Activated effector memory CD4-positive, alpha-beta T cell treated with anti-CD3 and anti-CD28 coated beads, Interleukin-2, amount 50 U/mL, for 16 hours (primary cell): ENCODE results near the gene DMXL1.

Source experiments
- DNase-seq: peaks from one replicate; pipeline ENCODE4 v3.0.0-alpha.2; 2020

Gene DMXL1

DNA sequence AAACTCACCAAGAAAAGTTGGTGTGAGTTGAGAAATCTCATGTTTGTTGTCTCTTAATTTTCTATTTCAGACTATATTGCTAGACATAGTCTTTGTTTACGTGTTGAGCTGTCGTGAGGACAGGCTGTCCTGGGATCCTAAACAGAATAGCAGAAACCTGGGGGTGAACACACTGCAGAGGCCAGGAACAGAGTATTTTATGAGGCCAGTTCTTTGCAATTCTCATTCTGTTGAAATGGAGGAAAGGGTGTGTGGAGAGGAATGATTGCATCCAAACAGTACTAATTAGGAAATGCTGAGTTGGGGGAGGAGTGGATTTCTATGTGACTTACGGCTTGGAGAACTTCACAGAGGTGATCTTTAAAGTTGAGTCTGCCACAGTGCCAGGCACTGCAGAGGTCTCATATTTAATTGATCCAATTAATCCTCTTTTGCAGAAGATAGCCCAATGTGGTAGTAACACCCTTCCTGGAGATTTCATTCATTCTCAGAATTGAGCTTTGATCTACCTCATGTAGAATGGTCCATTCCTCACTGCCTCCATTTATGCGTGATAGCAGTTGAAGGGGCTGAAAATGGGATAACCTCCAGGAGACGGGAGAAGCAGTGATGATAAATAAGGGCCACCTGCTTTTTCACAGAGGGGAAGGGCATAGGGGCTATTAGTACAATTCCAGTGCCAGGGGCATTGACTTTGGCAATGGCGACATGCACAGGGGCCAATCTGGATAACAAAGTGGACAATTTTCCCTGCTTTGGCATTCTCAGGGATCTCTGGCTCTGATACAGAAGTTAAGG is 200.3 kb downstream of the DMXL1 start:
- DNase-seq = no peak

DNA sequence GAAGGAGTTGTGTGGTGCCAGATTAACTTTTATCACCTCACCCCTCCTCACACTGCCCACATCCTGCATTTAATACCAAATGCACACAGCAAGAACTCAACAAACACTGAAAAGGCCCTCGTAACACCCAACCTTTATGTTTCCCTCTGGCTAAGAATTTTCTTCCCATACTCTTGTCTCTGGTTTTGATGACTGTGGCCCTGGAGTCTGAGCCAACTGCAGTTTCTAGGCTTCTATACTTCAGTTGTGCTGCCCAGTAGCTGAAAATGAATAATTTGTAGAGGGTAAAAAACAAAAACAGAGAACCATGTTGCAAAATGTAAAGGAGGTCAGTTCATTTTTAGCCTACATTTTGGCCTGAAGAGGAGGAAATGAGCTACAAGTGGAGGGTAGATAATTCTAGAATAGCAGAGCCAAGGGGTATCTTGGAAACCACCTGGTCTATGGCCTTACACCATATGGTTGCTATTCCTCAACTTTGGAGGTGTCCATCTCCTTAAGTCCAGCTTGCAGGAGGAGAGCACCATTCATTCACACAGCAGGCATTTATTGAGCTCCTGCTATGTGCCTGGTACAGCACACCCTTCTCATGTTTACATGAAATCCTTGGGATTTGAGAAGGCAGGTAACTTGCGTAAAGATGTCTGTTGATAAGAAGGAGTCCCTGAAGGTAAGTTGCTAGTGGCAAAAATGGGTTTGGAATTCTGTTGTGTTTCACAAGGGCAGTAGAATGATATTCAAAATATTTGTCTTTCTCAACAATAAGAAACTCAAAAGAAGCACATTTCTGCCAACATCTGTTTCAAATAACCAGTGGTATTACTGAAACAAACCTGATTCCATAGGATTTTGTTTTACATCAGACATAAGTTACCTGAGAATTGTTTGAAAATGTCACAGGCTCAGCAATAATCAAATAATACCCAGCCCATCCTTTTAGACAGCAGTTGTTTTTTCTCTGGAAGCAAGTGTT is 201.2 kb downstream of the DMXL1 start:
- DNase-seq = no peak

DNA sequence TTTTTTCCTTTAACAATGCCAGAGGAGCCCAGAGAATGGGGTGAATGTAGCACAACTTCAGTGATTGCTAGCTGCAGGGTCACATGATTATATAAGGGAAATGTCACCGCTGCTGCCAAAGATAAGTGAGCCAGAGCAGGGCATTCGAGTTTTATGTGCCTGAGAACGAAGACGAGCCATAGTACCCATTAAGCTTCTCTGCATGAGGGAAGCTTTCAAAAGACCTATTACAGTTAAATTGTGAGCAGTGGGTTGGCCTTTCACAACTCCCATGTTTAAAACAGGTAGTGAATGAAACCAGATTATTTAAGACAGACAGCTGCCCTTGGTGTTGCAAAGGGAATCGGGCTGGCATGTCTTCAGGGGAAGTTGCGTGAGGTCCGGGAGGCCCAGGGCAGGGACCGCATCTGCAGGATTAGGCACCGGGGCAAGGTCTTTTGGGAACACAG is 202.5 kb downstream of the DMXL1 start:
- peak; percentile 67 for DNase-seq

DNA sequence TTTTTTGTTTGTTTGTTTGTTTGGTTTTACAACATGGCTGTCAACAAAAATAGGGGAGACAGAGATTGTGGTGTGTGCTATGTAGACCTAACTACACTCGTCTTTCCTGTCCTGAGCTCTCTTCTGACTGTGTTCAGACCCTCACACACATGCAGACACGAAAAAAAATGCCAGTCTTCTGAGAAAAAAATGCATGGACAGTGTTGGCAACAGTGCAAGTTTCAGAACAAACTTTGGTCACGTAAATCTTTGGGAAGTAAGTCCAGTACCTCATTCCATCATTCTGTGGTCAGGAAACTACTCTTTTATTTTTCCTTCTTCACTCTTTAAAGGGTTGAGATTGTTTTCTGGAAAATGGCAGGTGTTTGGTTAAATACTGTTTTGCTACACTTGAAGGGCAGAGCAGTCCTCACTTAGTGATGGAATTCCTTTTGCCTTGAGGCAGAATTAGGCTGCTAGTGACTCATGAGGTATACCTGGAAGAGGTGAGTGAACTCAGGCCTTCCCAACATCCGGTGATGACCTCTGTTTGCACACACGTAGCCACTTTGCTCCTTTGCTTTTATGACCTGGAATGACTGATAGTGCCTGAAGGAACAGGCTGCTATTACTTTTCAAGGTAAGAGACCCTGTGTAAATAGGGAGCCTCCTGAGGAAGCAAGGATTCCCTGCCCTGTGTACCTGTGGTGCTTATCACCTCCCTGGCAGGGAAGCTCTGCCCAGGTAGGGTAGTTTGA is 203.3 kb downstream of the DMXL1 start:
- peak; percentile 67 for DNase-seq

DNA sequence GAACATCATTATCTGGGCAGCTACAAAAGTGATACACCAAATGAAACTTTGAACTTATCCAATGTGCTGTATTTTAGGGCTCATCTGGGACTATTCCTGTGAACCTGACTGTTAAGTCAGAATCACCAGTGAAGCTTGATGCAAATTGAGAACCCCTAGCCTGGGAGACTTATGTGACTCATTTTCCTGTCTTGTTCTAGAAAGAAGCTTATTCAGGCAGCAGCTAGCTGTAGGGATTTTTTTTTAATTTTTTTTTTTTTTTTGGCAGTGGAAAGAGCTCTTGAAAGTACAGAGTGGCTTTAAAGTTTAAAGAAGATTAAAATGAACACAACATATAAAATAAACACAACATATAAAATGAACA is 203.9 kb downstream of the DMXL1 start:
- DNase-seq = no peak

DNA sequence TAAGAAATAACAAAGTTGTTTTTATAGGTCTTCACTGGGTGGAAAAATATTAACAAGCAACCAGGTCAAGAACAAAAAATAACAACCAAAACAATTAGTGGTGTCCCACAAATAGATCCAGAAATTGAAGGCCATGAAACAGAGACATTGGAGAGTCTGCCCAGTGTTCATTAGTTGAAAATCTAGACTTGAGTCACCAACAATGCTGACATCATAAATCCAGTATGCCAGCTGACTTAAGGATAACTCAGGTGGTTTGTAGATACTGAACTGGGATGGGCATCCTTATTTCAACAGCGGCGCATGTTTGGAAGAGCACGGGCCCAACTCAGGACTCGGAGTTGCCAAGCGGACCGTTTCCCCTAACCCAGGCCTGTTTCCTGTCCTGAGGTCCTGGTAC is 204.3 kb downstream of the DMXL1 start:
- DNase-seq = no peak

DNA sequence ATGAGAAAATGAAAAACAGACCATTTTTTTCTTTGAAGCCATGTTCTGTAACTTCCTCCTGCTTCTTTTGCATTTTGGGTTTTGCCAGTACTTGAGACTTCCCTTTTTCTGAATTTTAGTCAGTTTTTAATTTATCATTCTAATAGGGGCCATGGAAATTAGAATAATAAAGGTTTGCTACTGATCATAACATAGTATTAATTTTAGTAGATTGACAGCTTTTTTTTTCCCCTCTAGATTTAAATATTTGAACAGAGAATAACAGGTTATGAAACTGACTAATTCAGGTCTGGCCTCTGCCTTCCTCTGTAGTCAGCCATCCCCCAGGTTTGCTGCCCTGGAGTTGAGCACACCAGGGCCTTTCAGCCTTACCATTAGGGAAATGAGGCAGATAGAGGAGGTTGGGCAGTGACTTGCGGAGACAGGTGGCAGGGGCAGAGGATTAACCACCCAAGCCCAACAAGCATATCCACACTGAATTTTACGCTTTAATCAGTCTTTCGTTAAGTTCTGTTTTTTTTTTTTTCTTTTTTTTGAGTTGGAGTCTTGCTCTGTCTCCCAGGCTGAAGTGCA is 204.8 kb downstream of the DMXL1 start:
- peak; percentile 78 for DNase-seq

DNA sequence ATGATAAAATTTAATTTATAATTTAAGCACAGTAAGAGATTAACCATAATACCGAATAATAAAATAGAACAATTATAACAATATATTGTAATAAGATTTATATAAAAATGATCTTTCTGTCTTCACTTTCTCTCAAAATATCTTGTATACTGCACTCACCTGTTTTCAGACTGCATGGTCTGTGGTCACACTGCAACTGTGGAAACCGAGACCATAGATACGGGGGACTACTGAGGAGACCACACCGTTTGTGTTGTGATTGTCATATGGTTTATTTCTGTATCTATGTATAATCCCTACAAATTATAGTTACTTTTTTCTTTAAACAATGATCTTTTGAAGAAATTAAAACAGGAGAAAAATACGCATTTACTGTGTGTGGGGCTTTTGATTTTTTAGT is 206.1 kb downstream of the DMXL1 start:
- DNase-seq = no peak

DNA sequence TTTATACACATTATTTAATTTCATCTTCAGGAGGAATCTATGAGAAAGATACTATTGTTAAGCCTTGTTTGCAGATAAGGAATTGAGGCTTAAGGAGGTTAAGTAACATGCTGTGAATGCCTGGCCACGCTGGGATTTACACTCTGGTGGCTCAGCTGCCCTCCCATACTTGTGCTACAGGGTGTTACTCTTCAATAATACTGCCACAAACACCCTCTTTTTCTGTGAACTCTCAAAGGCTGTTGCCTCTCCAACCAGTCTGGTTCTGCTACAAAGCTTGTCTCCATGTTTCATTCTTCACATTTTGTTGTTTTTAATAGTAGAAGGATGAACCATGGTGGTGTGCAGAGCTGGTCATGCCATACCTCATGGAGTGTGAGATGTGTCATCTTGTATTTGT is 208.2 kb downstream of the DMXL1 start:
- DNase-seq = no peak

DNA sequence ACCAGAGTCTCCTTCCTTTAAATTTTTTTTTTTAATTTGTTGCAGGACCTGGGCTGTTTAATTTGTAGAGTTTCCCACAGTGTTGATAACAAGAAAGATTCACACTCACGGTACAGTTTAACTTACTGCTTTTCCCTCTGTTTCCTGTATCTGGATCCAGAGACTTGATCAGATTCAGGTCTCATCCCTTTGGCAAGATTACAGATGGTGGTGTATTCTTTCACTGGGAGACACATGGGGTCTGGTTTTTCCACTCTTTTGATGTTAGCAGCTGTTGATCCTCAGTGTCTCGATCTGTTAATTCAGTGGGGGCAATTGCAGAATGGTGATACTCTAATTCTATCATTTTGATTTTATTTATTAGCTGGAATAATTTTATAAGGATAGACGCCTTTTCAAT is 209.5 kb downstream of the DMXL1 start:
- DNase-seq = no peak

DNA sequence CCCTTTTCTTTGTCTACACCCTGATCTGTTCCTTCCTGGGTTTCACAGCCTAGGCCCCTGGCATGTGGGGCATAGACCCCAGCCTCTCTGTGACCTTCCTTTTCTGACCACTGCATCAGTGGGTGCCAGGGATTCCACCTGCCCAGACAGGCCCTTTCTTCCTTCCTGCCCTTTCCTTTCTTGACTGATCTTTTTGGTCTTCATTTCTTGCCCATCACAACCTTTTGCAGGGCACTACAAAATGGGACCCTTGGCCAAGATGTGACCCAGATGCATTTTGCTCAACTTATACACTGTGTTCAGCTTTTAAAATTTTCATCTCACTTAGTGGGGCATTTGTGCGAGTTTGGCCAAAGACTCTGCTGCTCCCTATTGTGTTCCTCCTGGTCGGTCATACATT is 211.7 kb downstream of the DMXL1 start:
- no peak for DNase-seq

DNA sequence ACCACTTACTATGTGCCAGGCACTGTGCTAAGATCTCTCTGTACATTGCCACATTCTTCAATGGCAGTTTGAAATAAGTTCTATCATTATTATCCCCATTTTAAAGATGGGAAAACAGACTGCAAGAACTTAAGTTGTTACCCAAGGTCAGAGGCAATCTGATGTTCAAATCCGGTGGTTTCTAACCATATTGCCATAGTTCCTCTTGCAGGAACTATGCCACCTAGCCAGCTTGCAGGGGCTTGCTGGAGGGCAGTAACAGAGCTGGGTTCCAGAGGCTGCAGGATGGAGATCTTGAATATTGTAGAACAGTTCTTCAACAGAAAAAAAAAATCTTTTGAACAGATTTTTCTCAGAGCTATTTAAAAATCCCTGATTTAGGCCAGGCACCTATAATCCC is 213.1 kb downstream of the DMXL1 start:
- DNase-seq = no peak

DNA sequence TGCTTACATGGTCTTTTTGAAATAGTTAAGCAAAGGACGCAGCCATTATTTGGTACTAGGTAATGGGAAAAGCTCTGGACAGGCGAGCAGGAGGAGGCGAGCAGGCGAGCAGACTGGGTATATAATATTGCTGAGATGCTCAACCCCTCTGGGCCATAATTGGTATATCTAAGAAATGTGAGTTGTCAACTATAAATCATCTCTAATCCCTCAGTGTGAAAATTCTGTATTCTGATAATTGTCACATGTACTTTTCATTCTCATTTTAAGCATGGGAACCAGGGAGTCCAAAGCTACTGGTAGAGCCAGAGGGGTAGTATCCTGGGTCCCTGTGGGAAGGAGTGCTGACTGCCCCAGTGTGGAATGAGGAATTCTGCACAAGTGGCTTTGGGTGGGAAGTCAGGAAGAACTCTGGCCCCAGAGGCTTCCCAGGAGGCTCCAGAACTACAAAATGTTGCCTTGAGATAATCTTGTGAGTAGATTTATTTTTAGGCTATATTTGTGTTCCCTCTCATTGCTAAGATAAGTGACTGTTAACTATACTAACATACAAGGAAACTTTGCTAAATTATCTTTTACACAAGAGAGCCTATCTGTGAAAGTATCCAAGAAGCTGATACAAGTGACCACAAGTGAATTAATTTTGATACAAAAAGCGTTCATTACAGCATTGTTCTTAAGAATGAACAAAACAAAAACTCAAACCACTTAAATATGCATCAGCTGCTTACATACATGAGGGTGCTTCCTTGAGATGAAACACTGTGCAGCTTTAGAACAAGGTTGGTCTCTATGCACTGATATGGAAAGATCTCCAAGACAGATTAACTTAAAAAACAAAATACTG is 214.4 kb downstream of the DMXL1 start:
- no peak for DNase-seq

DNA sequence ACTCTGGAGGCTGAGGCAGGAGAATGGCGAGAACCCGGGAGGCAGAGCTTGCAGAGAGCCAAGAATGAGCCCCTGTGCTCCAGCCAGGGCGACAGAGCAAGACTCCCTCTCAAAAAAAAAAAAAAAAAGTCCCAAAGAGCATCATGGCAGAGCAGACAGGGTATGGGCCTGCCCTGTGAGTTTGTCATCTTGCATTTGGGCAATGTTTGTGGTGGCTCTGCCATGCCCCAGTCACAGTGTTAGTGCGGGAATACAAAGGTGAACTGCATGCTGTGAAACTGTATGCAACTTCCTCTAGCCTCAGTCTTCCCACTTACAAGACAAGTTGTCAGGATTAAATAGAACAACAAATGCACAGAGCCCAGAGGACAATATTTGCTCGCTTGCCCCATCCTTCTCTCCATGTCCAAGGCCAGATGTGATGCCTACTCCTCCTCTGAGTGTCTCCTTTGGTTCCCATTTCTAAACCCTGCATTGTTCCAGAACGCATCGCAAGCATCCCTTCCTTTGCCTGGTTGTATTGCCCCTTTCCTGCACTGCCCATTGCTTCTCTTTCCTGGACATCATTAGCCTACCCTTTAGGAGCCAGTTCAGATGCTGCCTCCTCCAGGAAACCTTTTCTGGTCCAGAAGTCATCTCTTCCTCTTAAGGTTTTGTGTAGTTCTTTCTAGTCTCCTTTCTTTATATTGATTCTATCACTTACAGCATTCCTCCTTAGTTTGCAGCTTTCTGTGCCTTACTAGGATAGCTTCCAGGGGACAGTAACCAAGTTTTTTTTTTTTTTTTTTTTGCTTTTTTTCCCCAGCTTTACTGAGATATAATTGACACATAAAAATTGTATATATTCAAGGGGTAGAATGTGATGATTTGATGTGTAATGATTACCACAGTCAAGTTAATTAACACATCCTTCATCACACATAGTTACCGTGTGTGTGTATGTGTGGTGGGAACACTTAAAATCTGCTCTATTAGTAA is 215.9 kb downstream of the DMXL1 start:
- no peak for DNase-seq

DNA sequence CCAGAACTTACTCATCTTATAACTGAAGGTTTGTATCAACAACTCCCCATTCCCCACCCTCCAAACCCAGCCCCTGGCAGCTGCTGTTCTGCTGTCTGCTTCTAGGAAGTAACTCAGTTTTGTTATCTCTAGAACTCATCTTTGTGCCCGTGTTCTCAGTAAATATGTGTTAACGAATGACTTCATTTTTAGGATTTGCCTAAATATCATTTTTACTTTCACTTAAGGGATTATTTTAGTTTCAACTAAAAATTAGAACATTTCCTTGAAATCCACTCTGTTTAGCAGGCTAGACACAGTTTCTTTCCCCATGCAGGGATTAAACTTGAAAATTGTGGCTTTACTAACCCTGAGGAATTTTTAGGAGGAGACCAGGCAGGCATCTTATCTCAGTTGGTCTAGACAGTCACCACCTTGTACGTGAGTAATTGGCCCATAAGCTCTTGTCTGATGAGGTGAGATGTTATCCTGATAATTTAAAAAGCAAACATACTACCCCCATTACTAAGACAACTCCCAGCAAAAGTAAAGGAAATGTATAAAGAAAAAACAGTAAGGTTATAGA is 216.7 kb downstream of the DMXL1 start:
- peak; percentile 84 for DNase-seq

DNA sequence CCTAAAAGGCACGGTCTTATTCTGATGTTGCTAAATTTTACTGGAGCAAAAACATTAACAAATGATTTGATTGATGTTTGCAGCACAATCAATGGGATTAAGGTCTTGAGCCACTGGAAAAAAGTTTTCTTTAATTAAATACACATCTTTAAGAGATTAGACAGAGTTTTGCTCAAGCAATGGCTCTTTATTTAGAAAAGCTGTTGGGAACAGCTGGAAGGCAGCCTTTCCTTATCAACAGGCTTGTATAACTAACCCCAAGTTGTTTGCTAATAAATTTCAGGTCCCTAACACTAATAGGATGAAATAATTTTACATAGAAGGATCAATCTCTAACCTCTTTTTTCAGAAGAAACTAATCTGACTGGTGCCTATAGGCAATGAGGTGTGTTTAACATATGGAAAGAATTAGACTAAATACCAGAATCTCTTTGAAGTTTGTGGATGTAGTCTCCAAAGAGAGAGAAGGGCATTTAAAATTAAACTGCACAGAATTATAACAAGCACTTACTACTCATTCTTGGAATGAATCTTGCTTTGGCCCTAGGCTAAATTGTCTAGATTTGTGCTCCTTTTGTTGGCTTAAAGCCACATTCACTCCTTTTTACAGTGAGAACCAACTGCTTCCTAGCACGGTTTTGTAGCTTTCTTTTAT is 217.6 kb downstream of the DMXL1 start:
- DNase-seq = no peak

DNA sequence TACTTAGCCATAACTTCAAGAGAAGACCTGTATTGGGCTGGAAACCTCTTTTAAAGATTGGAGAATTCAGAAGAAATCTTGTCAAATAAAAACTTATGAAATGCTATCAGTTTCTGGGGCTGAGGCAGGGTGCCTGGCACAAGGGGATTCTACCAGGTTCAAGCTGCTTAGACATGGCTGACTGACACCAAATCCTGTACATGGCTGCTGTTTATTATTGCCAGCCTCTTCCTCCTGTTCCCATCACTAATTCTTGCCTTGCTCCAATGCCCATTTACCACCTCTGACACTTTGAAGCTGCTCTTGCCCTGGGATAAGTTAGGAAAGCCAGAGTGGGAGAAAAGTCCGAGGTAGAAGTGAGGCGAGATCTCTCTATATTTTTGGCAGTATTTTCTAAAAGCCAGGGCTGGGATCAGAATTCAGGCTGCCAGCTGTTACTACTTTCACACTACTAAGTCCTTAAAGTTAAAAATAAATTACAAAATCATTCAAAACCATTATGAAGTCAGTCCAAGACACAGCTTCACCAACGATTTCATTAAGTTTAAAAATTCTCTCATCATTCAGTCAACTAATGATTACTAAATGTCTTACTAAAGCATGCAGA is 218.7 kb downstream of the DMXL1 start:
- DNase-seq = no peak

DNA sequence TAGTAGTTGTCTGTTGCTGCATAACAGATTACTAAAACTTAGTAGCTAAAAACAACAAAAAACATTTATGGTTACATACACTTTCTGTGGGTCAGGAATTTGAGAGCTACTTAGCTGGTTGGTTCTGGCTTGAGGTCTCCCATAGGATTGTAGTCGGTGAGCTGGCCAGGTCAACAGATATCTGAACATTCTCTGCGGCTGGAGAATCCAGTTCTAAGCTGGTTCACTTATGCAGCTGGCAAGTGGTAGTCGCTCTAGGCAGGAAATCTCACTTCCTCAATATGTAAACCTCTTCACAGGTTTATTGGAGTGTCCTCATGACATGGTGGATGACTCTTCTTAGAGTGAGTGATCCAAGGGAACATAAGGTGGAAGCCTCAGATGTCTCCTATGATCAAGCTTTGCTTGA is 219.3 kb downstream of the DMXL1 start:
- no peak for DNase-seq

DNA sequence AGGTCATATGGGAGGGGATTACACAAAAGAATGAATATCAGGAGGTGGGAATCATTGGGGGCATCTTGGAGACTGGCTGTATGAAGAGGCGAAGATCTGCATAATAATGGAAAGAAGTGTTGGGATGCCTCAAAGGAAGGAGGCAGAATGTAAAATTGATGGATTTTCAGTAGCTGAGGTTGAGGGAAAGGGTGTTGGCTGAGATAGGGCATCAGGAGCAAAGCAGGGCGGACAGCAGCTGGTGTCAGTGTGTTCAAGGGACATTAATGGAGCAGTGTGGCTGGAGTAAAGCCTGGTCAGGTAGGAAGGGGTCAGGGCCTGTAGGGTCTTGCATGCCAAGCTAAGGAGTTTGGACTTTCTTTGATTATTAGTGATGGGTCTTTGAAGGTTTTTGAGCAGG is 219.7 kb downstream of the DMXL1 start:
- no peak for DNase-seq
